Inferior parietal cortex (tissue), 1 donor: ENCODE measurements around the gene ASB3.
A peak's percentile ranks its signal among the peaks of the same experiment; 100 is the strongest.

ENCODE experiments used
- DNase-seq: peaks from one replicate; pipeline ENCODE4 v3.0.0-alpha.2; 2016; ENCODE audit errors: extremely low spot score

Gene ASB3

DNA sequence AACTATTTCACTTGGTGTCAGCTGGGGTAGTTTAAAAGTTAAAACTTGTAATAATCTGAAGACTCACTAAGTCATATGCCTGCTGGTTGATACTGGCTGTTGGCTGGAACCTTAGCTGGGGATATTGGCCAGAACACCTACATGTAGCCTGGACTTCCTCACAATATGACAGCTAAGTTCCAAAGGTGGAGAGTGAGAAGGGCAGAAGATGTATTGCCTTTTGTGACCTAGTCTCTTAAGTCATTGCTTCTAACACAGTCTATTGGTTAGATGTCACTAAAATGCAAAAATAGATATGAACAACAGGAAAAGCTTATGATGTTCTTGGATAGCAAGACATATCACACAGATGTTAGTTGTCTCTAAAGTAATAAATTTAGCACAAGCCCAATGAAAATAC, 132.4 kb downstream of the ASB3 start:
- no peak for DNase-seq

DNA sequence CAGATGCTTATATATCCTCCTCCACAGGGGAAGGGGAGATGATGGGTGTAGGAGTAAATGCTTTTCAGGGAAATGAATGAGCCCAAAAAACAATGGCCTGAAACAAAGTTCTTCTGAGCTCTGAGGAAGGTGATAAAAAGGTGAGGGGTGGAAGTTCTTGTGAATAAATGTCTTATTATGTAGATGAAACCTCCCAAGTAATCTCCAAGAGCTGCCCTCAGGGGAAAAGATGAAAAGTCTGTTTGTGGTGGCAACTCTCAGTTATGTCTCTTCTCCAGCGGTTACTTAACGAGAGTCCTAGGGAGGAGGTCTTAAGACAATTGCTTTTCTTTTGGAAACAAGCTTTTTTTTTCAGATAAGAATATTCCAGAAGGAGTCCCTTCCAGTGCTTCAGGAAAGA, 134.6 kb downstream of the ASB3 start:
- no peak for DNase-seq

GRCh38 chr2:53646788-53647187, 140.0 kb downstream of the ASB3 start:
- no peak for DNase-seq

DNA sequence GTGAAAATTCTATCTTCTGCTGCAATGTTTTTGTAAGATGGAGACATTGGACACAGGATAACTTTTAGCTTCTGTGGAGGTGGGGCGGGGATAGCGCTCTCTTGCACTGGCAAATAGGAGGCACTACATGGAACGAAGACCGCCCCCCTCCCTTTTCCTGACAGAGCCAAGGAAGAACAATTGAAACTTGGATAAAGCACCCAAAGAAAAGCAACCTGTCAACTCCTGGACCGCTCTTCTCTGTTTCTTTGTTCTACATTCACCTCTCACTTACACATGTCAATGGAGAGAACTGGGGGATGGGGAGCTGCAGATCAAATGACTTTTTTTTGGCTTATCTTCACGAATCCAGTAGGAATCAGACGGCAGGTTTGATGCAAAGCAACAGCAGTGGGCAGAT, 145.5 kb downstream of the ASB3 start:
- no peak for DNase-seq

DNA sequence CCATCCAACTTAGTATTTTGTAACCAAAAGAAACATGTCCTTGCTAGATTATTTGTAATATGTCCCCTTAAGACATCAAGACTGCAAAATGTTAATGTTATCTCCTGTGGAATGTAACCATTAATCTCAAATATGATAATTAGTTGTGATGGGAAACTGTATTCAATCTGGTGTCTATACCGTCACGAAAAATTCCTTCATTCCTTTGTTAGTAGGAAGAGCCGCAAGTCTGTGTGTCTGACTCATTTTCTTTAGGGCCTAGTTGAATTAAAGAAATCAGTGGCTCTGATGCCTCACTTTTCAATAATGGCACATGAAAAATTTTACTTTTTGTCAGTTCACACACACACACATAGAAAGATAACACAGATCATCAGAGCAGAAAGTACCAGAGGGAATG, 146.3 kb downstream of the ASB3 start:
- DNase-seq: no peak

DNA sequence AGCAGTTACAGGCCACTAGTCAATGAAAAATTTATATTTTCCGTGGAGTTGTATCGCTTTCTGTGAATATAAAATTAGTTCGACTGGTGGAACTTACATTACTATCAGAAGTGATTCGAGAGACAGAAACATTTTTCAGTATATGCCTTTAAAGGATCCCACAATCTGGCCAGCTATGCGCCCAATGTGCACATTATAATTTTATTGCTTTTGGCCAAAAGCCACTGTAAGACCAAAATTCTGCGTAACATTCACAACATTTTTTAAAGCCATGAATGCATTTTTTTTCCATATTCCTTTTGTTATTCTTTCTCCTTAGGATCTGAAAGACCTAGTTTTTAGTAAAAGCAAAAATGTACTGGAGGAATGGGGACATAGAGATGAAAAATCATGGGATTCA, 150.2 kb downstream of the ASB3 start:
- no peak for DNase-seq

- no peak for DNase-seq
Observed at GRCh38 chr2:53636109-53636508, 150.6 kb downstream of the ASB3 start.

GRCh38 chr2:53635694-53636093, 151.1 kb downstream of the ASB3 start:
- no peak for DNase-seq

DNA sequence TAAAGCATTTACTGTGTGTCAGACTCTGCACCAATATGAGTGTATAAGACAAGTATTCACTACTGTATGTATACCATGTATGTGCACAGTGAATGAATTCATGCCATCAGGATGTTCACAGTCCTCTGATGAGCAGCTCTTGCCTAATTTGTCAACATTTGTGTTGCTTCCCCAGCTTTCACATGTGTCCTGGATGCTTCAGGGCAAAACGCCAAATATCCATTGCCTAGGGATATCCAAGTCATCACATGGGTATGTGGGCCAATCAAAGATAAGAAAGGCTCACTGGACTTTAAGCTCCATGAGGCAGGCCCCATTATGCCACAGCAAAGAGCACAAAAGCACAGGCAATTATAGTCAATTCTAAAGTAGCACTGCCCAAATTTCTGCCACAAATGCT, 153.3 kb downstream of the ASB3 start:
- no peak for DNase-seq

DNA sequence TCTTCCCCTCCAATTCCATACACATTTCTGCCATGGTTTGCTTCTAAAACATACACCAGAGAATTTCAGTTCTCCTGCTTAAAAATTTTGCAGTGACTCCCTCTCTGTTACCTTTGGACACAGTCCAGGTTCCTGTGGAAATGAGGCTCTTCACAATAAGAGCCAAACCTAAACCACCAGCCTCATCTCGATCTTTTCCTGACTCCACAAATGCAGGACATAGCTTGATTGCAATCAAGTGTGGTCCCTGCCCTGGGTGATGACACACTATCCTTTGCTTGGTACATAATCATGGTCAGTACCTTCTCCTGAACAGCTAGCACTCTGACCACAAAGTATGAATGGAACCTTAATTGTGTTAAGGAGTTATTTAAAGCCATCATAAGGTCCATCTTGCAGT, 154.0 kb downstream of the ASB3 start:
- no peak for DNase-seq

DNA sequence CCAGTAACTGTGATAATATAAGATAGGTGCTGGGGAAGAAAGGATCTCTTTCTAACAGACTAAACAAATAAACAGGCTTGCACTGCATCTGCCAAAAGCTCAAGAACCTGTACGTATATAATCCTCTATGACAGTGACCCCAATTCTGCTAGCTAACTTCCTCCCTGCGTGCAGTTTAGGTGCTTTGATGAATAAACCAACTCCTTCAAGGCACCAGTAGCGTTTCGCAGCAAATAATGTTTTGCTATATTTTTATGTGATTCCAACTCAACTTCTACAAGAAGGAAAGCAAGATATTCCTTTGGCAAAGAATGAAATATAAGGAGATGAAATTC, 154.7 kb downstream of the ASB3 start:
- no peak for DNase-seq

DNA sequence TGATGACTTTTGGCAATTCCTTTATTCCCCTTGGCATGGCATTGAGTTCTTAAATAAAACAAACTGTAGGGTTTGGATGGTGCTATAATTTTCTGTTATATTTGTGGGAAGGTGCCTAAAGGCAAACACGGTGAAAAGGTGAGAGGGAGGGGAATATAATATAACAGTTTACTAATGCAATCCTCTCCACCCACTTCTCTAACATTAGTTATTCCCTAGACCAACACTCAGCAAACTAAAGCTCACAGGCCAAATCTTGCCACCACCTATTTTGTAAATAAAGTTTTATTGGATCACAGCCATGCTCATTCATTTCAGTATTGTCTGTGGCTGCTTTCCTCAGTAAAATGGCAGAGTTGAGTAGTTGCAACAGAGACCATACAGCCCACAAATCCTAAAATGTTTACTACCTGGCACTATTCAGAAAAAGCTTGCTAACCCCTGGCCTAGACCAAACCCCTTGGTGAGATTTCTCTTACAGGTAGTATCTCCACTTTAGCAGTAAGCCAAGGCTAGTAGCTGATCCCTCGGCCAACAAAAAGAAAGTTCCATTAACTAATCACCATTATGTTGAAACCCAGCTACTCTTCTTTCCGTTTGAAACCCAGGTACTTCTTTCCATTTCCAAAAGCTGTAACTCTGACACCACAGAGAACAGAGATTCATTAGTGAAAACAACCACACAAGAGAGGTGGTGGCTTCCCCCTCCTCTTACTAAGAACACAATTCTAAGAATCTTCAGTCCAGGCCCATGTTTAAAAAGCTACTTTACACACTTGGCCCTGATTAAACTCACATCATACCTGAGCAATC, 155.2 kb downstream of the ASB3 start:
- no peak for DNase-seq

GRCh38 chr2:53630026-53630606, 156.6 kb downstream of the ASB3 start:
- DNase-seq: no peak

GRCh38 chr2:53629501-53629900, 157.3 kb downstream of the ASB3 start:
- DNase-seq: peak; percentile 38

DNA sequence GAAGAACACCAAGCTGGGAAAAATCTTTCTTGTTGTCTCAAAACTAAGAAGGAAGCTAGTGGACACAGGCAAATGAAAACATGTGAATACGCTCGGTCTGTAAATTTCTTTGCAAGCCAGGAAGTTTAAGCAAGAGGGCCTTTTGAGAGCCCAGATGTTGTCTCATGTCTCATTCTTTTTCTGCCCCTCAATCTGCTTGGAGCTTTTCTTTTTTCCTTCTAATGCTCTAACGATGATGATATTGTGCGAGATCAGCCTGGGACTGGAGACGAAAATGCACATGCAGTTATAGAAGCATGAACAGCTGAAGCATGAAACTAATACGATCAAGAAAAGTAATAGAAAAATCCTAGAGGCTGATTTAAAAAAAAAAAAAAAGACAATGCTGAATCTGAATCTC, 157.8 kb downstream of the ASB3 start:
- DNase-seq: no peak

DNA sequence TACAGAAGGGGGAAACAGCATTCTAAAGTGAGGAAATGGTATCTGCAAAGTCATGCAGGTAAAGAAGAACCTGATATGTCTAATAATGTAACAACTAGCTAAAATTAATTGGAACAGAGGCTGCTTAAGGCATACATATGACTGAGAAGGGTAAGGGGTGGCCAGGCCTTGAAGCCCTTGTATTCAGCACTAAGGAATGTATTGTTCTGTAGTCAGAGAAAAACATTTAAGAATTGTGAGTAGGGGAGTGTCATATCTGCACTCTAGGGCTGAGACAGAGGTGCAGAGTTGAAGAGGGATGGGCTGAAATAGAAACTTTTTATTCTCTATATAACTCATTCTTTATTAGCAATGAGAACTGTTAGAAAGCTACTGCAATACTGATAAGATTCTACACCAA, 164.6 kb downstream of the ASB3 start:
- no peak for DNase-seq

DNA sequence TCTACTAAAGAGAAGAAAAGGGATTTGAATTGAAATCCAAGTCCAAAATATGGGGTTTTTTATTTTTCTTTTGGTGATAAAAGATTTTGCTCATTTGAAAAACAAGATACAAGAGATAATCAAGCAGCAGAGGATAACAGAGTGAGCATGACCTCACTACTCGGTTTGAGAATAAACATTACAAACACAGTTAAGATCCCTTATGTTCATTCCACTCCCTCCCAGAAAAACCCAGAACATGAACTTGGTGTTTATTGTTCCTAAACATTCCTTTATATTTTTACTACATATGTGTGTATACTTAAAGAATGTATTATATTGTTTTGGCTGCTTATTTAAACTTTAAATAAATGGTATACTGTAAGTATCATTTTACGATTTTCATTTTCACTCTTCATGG, 165.8 kb downstream of the ASB3 start:
- DNase-seq: no peak
